Astrocyte of the cerebellum (primary cell): ENCODE measurements around the gene GNRH2.
"Not testable (repeated sequence)": the region's sequence is repeated elsewhere in the genome, so short reads cannot be mapped to it uniquely, and the experiment has no call there.

Experiments
- DNase-seq: peaks from one replicate; pipeline ENCODE4 v3.0.0-alpha.2; 2011; ENCODE audit warnings: low read depth
- H3K4me3 ChIP-seq: 2 replicates; pipeline ENCODE4 v1.5.1; 2011; ENCODE audit warnings: mild to moderate bottlenecking, low read depth, low read length, moderate library complexity
- CTCF ChIP-seq: IDR thresholded peaks from 2 replicates; pipeline ENCODE4 v1.5.1; 2012; ENCODE audit warnings: low read length, low read depth, moderate library complexity, mild to moderate bottlenecking; ENCODE audit errors: missing control alignments
- in situ Hi-C: cut with HindIII; loops from 2 replicates; pipeline ENCODE4 v1.10.0; 2017; ENCODE audit warnings: low sequenced_read_pairs

Gene GNRH2

GRCh38 chr20:3011752-3012151 is 31.7 kb upstream of the GNRH2 start:
- no peak for DNase-seq
- H3K4me3 ChIP-seq, result no peak overlapping the region
- TF ChIP-seq CTCF, result no peak
- in situ Hi-C loops, result no loop called here

GRCh38 chr20:3013771-3014170 is 29.7 kb upstream of the GNRH2 start:
- in situ Hi-C loops, result no loop called here
- H3K4me3 ChIP-seq, result no peak overlapping the region
- no peak for DNase-seq
- no peak for TF ChIP-seq CTCF

- DNase-seq, result no peak
- in situ Hi-C loops, result no loop called here
Observed at GRCh38 chr20:3014179-3014578, 29.2 kb upstream of the GNRH2 start.

DNA sequence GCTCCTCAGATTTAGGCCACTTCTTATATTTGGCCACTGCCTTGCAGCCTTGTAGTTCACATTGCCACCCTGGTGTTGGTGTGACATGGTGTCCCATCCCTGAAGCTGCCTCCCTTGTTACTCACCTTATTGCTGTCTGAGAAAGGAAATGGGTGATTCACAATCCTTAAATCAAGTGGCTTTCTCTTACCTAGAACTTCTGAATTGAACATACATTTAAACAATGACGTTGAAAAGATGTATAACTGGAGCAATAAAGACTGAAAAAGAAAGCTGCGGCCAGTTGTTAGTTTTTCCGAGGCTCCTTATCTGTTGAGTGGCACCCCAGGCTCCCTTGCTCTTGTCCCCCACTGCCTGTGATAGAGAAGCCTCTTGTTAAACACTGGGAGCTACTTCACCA is 28.8 kb upstream of the GNRH2 start:
- DNase-seq, result no peak
- in situ Hi-C loops, result no loop called here
- H3K4me3 ChIP-seq, result no peak overlapping the region
- TF ChIP-seq CTCF, result no peak

More at GRCh38 chr20:3014179-3014578, 29.2 kb upstream of the GNRH2 start:
- no peak for TF ChIP-seq CTCF
- no peak overlapping the region for H3K4me3 ChIP-seq

DNA sequence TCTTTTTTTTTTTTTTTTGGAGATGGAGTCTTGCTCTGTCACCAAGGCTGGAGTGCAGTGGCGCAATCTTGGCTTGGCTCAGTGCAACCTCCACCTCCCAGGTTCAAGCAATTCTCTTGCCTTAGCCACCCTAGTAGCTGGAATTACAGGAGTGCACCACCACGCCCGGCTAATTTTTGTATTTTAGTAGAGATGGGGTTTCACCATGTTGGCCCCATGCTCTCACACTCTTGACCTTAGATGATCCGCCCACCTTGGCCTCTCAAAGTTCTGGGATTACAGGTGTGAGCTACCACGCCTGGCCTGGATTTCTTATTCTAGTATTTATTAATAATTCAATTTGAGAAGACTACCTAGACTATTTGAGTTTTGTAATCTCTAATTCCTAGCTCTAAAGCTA is 28.1 kb upstream of the GNRH2 start:
- in situ Hi-C loops, DNase-seq, H3K4me3 ChIP-seq: not testable (repeated sequence)

GRCh38 chr20:3021327-3021726 is 22.1 kb upstream of the GNRH2 start:
- no peak overlapping the region for H3K4me3 ChIP-seq
- no peak for TF ChIP-seq CTCF
- in situ Hi-C loops, result no loop called here
- DNase-seq, result no peak

DNA sequence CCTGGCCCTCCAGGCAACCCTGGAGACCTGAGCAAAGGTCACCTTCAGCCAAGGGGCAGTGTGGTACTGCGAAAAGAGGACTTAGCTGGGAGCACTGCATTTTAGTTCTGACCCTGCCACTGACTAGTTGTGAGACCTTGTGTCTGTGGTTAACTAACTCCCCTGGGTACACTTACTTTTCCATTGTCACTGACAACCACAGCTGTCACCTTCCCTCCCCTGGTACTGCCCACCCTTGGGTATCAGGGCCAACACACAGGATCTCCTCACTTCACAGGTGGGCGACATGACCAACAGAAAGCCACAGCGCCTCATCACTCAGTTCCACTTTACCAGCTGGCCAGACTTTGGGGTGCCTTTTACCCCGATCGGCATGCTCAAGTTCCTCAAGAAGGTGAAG is 21.6 kb upstream of the GNRH2 start:
- H3K4me3 ChIP-seq, result no peak overlapping the region
- in situ Hi-C loops, result no loop called here
- no peak for DNase-seq
- no peak for TF ChIP-seq CTCF

- in situ Hi-C loops, DNase-seq, H3K4me3 ChIP-seq: not testable (repeated sequence)
Observed at GRCh38 chr20:3022559-3023490, 20.6 kb upstream of the GNRH2 start.
